ENCODE data around the gene NEU2. TPM values are rescaled to one million over a fixed set of nuclear protein-coding genes. Genes with fewer than 3 reads are reported as not detected.

NEU2 gene
- total RNA-seq, 3 donors from 2014 or later, result not detected

DNA sequence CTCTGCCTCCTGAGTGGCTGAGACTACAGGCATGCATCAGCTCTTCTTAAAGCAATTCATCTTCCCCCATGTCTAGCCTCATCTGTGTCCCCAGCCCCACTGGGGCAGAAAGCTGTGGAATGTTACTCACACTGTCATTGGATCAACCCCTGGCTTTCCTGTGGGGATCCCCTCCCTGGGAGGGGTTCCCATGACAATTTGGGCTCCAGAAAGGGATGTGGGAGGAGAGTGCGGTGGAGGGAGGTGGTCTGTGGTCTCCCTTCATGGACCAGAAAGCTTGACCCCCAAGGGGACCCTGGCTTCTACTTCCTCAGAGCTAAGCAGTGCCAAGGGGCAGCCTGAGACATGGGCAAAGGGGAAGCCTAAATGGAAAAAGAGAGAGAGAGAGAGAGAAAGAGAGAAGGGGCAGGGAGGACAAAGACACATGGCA lies 20.8 kb upstream of the NEU2 start:
- H3K4me3 ChIP-seq, result no peak overlapping the region
- H3K9me3 ChIP-seq, result no peaks in the 10 kb centered on the region
- no peaks in the 10 kb centered on the region for H3K36me3 ChIP-seq (ENCODE audit: low read depth)
- TF ChIP-seq, protein P1, sequence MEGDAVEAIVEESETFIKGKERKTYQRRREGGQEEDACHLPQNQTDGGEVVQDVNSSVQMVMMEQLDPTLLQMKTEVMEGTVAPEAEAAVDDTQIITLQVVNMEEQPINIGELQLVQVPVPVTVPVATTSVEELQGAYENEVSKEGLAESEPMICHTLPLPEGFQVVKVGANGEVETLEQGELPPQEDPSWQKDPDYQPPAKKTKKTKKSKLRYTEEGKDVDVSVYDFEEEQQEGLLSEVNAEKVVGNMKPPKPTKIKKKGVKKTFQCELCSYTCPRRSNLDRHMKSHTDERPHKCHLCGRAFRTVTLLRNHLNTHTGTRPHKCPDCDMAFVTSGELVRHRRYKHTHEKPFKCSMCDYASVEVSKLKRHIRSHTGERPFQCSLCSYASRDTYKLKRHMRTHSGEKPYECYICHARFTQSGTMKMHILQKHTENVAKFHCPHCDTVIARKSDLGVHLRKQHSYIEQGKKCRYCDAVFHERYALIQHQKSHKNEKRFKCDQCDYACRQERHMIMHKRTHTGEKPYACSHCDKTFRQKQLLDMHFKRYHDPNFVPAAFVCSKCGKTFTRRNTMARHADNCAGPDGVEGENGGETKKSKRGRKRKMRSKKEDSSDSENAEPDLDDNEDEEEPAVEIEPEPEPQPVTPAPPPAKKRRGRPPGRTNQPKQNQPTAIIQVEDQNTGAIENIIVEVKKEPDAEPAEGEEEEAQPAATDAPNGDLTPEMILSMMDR (IDR thresholded peaks at IDR 0.05), result no peak
- intact Hi-C loops (cut with DNase I, micrococcal nuclease), result loop anchor here in 1 of 2 donors (10.0 kb wide), 1 partner anchor 267 kb away; no protein-coding TSS in a partner anchor
- no peak for DNase-seq
- H3K4me1 ChIP-seq (ENCODE audit: low read depth), result peaks cover 11% of the 10 kb centered on the region
- no peak for ATAC-seq

DNA sequence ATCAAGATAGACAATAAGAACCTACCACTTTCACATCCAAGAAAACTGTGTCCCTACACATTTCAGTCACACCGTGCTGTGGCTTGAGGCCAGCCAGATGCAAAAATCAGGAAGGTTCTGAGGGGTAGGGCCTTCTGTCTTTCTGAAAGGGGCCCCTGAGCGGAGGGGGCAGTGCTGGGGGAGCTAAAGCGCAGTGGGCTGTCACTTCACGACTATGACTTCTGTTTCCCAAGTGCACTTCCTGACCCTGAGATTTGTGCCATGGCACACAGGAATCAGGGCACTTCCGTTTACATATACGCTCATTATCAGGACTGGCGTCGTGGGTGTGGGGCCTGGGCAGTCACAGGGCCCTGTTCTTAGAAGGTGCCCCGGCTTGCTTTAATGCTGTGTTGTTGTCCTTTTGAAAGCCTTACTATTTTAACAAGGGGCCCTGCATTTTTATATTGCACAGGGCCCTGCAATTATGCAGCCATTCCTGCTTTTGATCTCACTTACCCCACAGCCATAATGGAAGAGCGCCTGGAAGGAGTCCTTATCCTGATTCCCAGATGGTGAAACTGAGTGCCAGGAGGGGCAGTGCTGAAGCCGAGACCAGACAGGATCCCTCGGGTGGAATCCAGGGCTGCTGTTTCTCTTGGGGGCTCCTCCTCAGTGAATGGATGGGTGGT lies 20.0 kb upstream of the NEU2 start:
- DNase-seq (peak; percentile 72 to 81 (median 74)), ATAC-seq (peak; percentile 91)
- TF ChIP-seq, protein P1 (IDR thresholded peaks at IDR 0.05), result no peak
- H3K36me3 ChIP-seq (ENCODE audit: low read depth), result no peaks in the 10 kb centered on the region
- peaks cover 11% of the 10 kb centered on the region for H3K4me1 ChIP-seq (ENCODE audit: low read depth)
- no peaks in the 10 kb centered on the region for H3K9me3 ChIP-seq
- intact Hi-C loops (cut with DNase I, micrococcal nuclease), result loop anchor here in 1 of 2 donors (10.0 kb wide), 1 partner anchor 268 kb away; no protein-coding TSS in a partner anchor
- H3K4me3 ChIP-seq, result no peak overlapping the region

DNA sequence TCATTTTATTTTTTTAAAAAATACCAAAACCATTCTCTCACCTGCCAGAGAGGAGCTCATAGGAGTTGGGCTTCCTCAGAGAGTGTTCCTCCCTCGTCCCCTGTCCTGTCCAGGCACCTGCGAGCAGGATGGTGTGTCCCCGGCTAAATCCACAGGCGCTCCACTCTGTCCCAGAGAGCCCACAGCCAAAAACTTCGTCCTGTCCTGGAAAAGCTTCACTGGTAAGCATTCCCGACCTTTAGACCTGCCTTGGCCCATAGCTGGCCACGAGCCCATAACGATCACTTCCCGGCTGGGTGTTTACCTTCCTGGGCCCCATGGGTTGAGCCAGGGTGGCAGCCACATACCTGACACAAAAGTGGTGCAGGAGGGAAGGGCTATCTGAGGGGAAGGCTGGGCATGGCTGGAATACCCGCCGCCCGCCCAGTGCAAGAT lies 19.4 kb upstream of the NEU2 start, which contains the start of gene NGEF:
NGEF (minus strand) TSS at position 230 of the 435 bp plus-strand sequence. CDS start 38,366 bp downstream, outside the sequence.
- TF ChIP-seq, protein P1 (IDR thresholded peaks at IDR 0.05), result no peak
- DNase-seq, result peak; percentile 89 to 94 (median 93)
- peak; percentile 93 for ATAC-seq
- Histone ChIP-seq H3K4me3 (no peak within 1 kb of the TSS), H3K36me3 (ENCODE audit: low read depth) (no peaks in the 10 kb centered on the region), H3K4me1 (ENCODE audit: low read depth) (peaks cover 11% of the 10 kb centered on the region), H3K9me3 (peaks cover 2% of the 10 kb centered on the region)
- intact Hi-C loops (cut with DNase I, micrococcal nuclease), result loop anchor here in 1 of 2 donors (10.0 kb wide), 1 partner anchor 268 kb away; no protein-coding TSS in a partner anchor

DNA sequence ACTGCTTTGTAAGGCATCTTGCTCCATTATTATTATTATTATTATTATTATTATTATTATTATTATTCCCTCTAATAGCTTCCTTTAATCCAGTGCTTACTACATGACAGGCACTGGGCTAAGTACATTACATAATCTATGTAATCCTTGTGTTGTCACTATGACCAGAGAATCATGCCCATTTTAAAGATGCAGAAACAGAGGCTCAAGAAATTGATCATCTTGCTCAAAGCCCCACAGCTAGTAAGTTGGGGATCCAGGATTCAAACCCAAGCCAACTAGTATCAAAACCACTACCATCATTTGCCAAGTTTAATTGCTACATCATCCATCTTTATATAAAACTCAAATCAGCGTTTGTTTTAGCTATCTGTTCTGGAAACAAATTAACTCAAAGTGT lies 18.8 kb upstream of the NEU2 start:
- no peak for DNase-seq
- ATAC-seq, result no peak
- H3K4me3 ChIP-seq, result no peak overlapping the region
- H3K36me3 ChIP-seq (ENCODE audit: low read depth), result no peaks in the 10 kb centered on the region
- peaks cover 11% of the 10 kb centered on the region for H3K4me1 ChIP-seq (ENCODE audit: low read depth)
- TF ChIP-seq, protein P1 (IDR thresholded peaks at IDR 0.05), result no peak
- peaks cover 2% of the 10 kb centered on the region for H3K9me3 ChIP-seq
- intact Hi-C loops (cut with DNase I, micrococcal nuclease), result loop anchor here in 1 of 2 donors (10.0 kb wide), 1 partner anchor 269 kb away; no protein-coding TSS in a partner anchor

DNA sequence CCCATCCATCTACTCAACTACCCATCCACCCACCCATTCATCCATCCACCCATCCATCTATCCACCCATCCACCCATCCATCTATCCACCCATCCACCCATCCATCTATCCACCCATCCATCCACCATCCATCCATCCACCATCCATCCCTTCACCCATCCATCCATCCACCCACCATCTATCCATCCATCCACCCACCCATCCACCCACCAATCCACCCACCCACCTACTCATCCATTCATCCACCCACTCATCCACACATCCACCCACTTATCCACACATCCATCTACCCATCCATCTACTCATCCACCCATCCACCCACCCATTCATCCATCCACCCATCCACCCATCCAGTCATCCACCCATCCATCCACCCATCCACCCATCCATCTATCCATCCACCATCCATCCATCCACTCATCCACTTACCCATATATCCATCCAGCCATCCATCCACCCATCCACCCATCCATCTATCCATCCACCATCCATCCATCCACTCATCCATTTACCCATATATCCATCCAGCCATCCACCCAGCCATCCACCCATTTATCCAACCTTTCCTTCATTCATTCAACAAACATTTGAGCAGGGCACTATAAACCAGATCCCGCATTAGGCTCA lies 17.3 kb upstream of the NEU2 start:
- H3K4me3 ChIP-seq, result no peak overlapping the region
- DNase-seq, result no peak
- peaks cover 11% of the 10 kb centered on the region for H3K4me1 ChIP-seq (ENCODE audit: low read depth)
- no peak for ATAC-seq
- TF ChIP-seq, protein P1 (IDR thresholded peaks at IDR 0.05), result no peak
- H3K36me3 ChIP-seq (ENCODE audit: low read depth), result no peaks in the 10 kb centered on the region
- intact Hi-C loops (cut with DNase I, micrococcal nuclease), result loop anchor here in 1 of 2 donors (10.0 kb wide), 1 partner anchor 270 kb away; no protein-coding TSS in a partner anchor
- H3K9me3 ChIP-seq, result peaks cover 2% of the 10 kb centered on the region

All from mucosa of descending colon (tissue), 3 donors.